HEK293 (cell line): ENCODE results near the gene GMEB2.

Experiments used
- CTCF ChIP-seq: fragments of 450-650 bp; formaldehyde crosslinking; IDR thresholded peaks from 2 replicates; pipeline ENCODE4 v1.5.1; 2016; ENCODE audit warnings: missing biosample characterization, missing genetic modification characterization
- ZNF184 ChIP-seq: fragments of 450-650 bp; IDR thresholded peaks from 2 replicates; pipeline ENCODE4 v1.5.1; 2018; ENCODE audit warnings: missing biosample characterization, mild to moderate bottlenecking, missing genetic modification characterization
- ZNF324 ChIP-seq: fragments of 450-650 bp; formaldehyde crosslinking; IDR thresholded peaks from 2 replicates; pipeline ENCODE4 v1.5.1; 2016; ENCODE audit warnings: missing biosample characterization, missing genetic modification characterization
- ZNF664 ChIP-seq: fragments of 450-650 bp; formaldehyde crosslinking; IDR thresholded peaks from 2 replicates; pipeline ENCODE4 v1.5.1; 2016; ENCODE audit warnings: missing biosample characterization, missing genetic modification characterization
- ZXDB ChIP-seq: fragments of 450-650 bp; formaldehyde crosslinking; IDR thresholded peaks from 2 replicates; pipeline ENCODE4 v1.5.1; 2016; ENCODE audit warnings: missing biosample characterization, missing genetic modification characterization

- TF ChIP-seq ZNF324 (tag by site-specific recombination) (no peak), CTCF (tag by site-specific recombination) (no peak), ZXDB (no peak), ZNF664 (no peak), ZNF184 (no peak)
Observed at GRCh38 chr20:63612276-63612931, 14.5 kb downstream of the GMEB2 start.
